Kidney (tissue), 14 donors: ENCODE measurements around the gene P3H3. TPM values are rescaled to one million over a fixed set of nuclear protein-coding genes. Genes with fewer than 3 reads are reported as not detected.

ENCODE experiments used
- DNase-seq, 5 donors: peaks; one replicate each; pipeline ENCODE4 v3.0.0-alpha.2; 2013 to 2020
- FAIRE-seq: peaks from 2 replicates; lab custom pipeline; 2012; peaks lifted over from hg19 to GRCh38; lab: Jason Lieb, UNC
- H3K27ac ChIP-seq, 2 donors: one replicate each; pipeline ENCODE4 v1.7.0; 2013; ENCODE audit warnings: low read depth in 2 of 2, low read length in 2 of 2, inconsistent platforms in 1 of 2
- H3K27me3 ChIP-seq: one replicate; pipeline ENCODE4 v1.7.1; 2013; ENCODE audit warnings: low read length, inconsistent platforms; ENCODE audit not compliant: control insufficient read depth, insufficient read depth
- H3K36me3 ChIP-seq, 3 donors: one replicate each; pipeline versions ENCODE4 v1.7.0 to v1.7.1; 2013; ENCODE audit warnings: low read length in 3 of 3, control low read depth in 1 of 3, inconsistent platforms in 1 of 3; ENCODE audit not compliant: insufficient read depth in 3 of 3, control insufficient read depth in 2 of 3
- H3K4me1 ChIP-seq, 3 donors: one replicate each; pipeline versions ENCODE4 v1.7.0 to v1.7.1; 2013; ENCODE audit warnings: low read length in 3 of 3, inconsistent platforms in 1 of 3, low read depth in 1 of 3; ENCODE audit not compliant: control insufficient read depth in 2 of 3, insufficient read depth in 2 of 3
- H3K4me3 ChIP-seq, 3 donors: one replicate each; pipeline versions ENCODE4 v1.7.0 to v1.8.1; 2013; ENCODE audit warnings: low read length in 3 of 3, control low read depth in 1 of 3, inconsistent platforms in 1 of 3
- H3K9ac ChIP-seq, 3 donors: one replicate each; pipeline versions ENCODE4 v1.7.0 to v1.7.1; 2013; ENCODE audit warnings: low read length in 3 of 3, control low read depth in 1 of 3, inconsistent platforms in 1 of 3
- H3K9me3 ChIP-seq, 3 donors: one replicate each; pipeline versions ENCODE4 v1.7.0 to v1.7.1; 2013; ENCODE audit warnings: low read length in 3 of 3, control low read depth in 1 of 3, inconsistent platforms in 1 of 3; ENCODE audit not compliant: control insufficient read depth in 2 of 3, insufficient read depth in 1 of 3
- CTCF ChIP-seq: IDR thresholded peaks from 3 replicates; pipeline ENCODE4 v1.5.1; 2012; ENCODE audit warnings: mild to moderate bottlenecking, moderate library complexity, borderline replicate concordance; ENCODE audit not compliant: insufficient read depth; ENCODE audit errors: extremely low read depth
- intact Hi-C: fragments of 100-400 bp; cut with DNase I; formaldehyde crosslinking; loops from one replicate; pipeline ENCODE4 v1.11.1; 2022
- polyA plus RNA-seq: library from polyadenylated mRNA; stranded (reverse); fragments of 350-450 nt; fragmentation: Illumina TruSeq; extraction: RNeasy Lipid Tissue Mini Kit (QIAGEN cat#74804); gene quantifications from one replicate; pipeline ENCODE4 v1.2.3, GENCODE V29; 2014; ENCODE audit warnings: low read depth, low replicate concordance; ENCODE audit not compliant: insufficient read depth
- total RNA-seq: library from RNA; stranded (reverse); fragmentation: NEBNext Ultra II Directional; extraction: Animal tissue kit (Norgen Biotek cat#: 25700); gene quantifications from one replicate; pipeline ENCODE4 v1.2.1, GENCODE V29; 2021
- donor health status: control.
- donor health status: control.
- donor health status: control.
- donor health status: control.
- donor health status: control.
- donor health status: DM: yes; HTN: yes; CAD: no.
- donor health status: Normal renal cell carcinoma (clear cell type).

Gene P3H3
- total and polyA plus RNA-seq, 2 donors from 2014 or later = 17.0 to 18.5 TPM

GRCh38 chr12:6828781-6829535, 751 bp downstream of the P3H3 start:
- H3K36me3 ChIP-seq = no peaks in the 10 kb centered on the region
- H3K9ac ChIP-seq = peak overlapping the region; percentile 59 to 80 (median 68)
- peak overlapping the region; percentile 20 to 67 for H3K27ac ChIP-seq
- H3K27me3 ChIP-seq = no peaks in the 10 kb centered on the region
- H3K9me3 ChIP-seq = no peaks in the 10 kb centered on the region
- peaks cover 0 to 17% (median 0%) of the 10 kb centered on the region in 3 donors for H3K4me1 ChIP-seq
- no peak for FAIRE-seq
- peak; percentile 76 to 84 (median 84) for DNase-seq
- no peak for TF ChIP-seq CTCF
- intact Hi-C loops = loop anchor here (10.0 kb wide), 1 partner anchor 74 kb away; the partner anchor contains the start of gene MLF2
- H3K4me3 ChIP-seq = peak overlapping the region; percentile 47 to 81 (median 79)

- no peak for FAIRE-seq
- Histone ChIP-seq H3K4me3 (peak overlapping the region; percentile 47 to 81 (median 79)), H3K36me3 (no peaks in the 10 kb centered on the region), H3K27me3 (no peaks in the 10 kb centered on the region), H3K27ac (peak overlapping the region; percentile 20 to 67), H3K9ac (peak overlapping the region; percentile 49 to 80 (median 68)), H3K9me3 (no peaks in the 10 kb centered on the region), H3K4me1 (peaks cover 0 to 17% (median 0%) of the 10 kb centered on the region in 3 donors)
- TF ChIP-seq CTCF = no peak
- DNase-seq = peak in 2 of 5 donors; percentile 54 to 81
- intact Hi-C loops = loop anchor here (10.0 kb wide), 1 partner anchor 75 kb away; the partner anchor contains the start of gene MLF2
Observed at GRCh38 chr12:6829536-6830220, 1.5 kb downstream of the P3H3 start.

GRCh38 chr12:6830286-6830890, 2.2 kb downstream of the P3H3 start:
- no peaks in the 10 kb centered on the region for H3K36me3 ChIP-seq
- no peaks in the 10 kb centered on the region for H3K27me3 ChIP-seq
- H3K9me3 ChIP-seq = no peaks in the 10 kb centered on the region
- intact Hi-C loops = no loop called here
- H3K4me3 ChIP-seq = no peak overlapping the region
- FAIRE-seq (no peak), DNase-seq (peak in 1 of 5 donors; percentile 69)
- TF ChIP-seq CTCF = no peak
- no peak overlapping the region for H3K27ac ChIP-seq
- H3K9ac ChIP-seq = no peak overlapping the region
- H3K4me1 ChIP-seq = peaks cover 0 to 16% (median 0%) of the 10 kb centered on the region in 3 donors
